Glomerular visceral epithelial cell (primary cell): ENCODE results near the gene OR5AS1.
"Not testable (repeated sequence)": the region's sequence is repeated elsewhere in the genome, so short reads cannot be mapped to it uniquely, and the experiment has no call there.

Experiments used
- DNase-seq: peaks from one replicate; pipeline ENCODE4 v3.0.0-alpha.2; 2016; ENCODE audit errors: extremely low spot score

Gene OR5AS1

DNA sequence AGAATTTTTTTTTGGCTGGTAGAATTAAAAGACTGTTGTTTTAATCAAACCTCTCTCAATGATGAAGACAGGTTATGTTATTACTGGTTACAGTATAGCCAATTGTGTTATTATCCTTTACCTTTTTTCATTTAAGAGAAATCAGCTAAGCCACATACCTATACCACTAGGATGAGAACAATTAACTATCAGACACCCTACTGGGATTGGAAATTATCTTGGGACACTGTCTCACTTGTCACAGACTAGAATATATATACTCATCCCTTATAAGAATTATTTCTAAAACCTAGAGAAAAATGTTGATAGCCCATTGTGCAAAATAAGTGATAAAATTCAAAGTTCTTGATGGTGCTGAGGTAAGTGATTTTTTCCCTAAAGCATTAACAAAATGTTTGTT lies at the start of gene OR5AS1:
TSS of gene OR5AS1 (plus strand) at position 301 of the 400 bp plus-strand sequence. CDS start 2,765 bp downstream, outside the sequence.
- DNase-seq: no peak

DNA sequence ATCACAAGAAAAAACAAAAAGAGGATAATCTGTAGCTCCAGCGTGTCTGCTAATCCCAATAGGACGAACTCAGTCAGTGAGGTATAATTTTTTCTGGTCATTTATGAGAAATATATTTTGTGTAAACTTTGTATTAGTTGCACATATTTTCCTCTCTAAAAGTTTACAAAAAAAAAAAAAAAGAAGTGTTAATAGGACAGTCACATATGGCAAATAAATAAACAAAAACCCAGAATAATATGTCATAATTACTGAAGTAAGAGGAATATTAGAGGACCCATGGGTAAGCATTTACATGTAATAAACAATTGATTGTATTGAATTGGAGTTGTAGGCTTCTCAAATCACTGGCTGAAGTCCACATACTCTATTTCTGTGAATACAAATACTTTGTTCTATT lies 32.9 kb upstream of the OR5AS1 start, which contains the start of gene OR5F1:
TSS of gene OR5F1 (minus strand) at position 101 of the 400 bp plus-strand sequence. CDS start at position 101, 0 bp downstream.
- no peak for DNase-seq

DNA sequence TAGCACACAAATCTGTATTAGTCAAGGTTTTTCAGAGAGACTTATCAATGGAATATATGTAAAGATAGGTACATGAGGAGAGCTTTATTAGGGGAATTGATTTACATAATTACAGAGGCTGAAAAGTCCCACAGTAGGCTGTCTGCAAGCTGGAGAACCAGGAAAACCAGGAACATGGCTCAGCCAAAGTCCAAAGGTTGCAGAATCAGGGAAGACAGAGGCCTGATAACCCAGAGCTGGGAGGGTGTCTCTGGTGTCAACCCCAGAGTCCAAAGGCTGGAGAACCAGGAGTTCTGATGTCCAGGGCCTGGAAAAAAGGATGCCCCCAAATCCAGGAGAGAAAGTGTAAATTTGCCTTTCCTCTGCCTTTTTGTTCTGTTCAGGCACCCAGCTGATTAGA lies 16.7 kb upstream of the OR5AS1 start:
- DNase-seq: no peak

DNA sequence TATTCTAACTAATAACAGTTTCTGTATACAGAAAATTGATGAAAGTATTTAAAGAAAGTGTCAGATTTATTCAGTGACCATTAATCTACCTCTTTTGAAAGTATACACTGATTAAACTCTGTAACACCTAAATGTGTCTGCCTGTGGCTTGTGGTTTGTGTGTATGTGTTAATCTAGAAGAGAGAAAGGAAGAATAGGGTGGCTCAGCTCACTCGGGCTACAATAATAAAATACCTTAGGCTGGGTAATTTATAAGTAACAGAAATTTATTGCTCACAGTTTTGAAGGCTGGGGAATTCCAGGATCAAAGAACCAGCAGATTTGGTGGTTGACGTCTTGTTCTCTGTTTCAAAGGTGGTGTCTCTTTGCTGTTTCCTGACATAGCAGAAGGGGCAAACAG lies 13.6 kb upstream of the OR5AS1 start:
- DNase-seq: no peak

DNA sequence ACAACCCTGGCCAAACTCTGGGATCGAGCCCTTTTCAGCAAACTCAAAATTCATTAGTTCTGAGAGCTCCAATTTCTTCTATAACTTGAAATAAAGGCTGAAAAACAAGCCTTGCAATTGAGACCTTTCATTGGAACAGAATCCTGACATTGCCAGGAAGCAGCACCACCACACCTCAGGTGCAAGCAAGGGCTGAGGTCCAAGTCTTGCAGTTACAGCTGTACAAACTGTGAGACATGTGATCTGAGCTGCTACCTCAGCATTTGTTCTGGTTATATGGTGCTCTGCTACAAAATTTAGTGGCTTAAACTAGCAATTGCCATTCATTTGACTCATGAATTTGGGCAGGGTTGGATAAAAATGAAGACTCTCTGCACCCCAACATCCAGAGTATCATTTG lies 18.1 kb downstream of the OR5AS1 start:
- no peak for DNase-seq

DNA sequence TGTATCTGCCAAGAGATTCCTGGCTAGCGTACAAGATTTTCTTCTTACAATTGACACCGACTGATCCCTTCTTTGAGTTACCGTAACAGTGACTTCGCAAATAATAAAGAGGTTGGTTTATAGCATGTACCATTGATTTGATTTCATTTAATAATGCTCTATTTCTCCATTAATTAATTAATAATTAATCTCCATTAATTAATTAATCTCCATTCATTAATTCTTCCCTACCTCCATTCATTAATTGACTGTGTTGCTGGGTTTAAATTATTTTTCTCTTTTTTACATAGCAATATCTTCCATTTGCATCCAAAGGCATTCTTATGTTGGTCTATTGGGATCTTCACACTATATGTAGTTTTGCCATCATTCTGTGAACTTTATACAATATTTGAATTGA lies 21.0 kb downstream of the OR5AS1 start:
- DNase-seq: no peak

DNA sequence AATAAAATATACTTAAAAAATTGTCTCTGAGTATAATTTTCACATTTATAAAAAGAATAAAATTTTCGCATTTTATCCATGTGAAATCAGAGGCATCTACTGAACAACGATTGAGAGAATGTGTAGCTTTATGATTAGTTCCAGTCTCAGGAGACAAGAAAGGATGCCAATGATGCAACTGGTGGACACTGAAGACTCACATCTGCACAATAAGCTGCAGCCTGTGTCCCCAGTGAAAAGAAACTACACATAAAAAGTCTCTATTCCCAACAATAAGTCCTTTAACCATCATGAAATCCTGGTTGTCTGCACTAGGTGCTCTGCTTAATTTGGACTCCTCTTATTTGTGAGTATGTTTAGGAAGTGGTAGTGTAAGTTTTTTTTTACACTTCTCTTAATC lies 22.0 kb downstream of the OR5AS1 start:
- DNase-seq: no peak

DNA sequence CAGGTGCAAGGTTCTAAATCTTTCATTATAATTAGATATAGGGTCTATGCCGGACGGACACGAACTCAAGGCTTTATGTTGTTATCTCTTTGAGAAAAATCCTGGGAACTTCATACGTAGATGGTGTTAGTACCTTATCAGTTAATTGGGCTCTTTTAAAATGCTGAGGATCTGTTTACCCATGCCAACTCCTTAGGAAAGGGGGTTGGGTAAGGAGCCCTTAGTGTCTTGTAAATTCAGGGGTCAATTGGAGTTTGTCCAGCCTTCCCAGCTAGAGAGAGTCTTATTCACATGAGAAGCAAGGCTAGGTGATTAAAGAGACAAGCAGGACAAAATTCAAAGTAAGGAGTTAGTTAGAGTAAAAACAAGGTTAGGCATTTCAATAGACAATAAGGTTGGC lies 28.9 kb downstream of the OR5AS1 start:
- not testable (repeated sequence) for DNase-seq

DNA sequence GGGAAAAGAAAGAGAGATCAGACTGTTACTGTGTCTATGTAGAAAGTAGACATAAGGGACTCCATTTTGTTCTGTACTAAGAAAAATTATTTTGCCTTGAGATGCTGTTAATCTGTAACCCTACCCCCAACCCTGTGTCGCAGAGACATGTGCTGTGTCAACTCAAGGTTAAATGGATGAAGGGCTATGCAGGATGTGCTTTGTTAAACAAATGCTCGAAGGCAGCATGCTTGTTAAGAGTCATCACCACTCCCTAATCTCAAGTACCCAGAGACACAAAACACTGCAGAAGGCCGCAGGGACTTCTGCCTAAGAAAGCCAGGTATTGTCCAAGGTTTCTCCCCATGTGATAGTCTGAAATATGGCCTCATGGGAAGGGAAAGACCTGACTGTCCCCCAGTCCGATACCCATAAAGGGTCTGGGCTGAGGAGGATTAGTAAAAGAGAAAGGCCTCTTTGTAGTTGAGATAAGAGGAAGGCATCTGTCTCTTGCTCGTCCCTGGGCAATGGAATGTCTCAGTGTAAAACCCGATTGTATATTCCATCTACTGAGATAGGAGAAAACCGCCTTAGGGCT lies 30.3 kb downstream of the OR5AS1 start:
- DNase-seq: not testable (repeated sequence)

DNA sequence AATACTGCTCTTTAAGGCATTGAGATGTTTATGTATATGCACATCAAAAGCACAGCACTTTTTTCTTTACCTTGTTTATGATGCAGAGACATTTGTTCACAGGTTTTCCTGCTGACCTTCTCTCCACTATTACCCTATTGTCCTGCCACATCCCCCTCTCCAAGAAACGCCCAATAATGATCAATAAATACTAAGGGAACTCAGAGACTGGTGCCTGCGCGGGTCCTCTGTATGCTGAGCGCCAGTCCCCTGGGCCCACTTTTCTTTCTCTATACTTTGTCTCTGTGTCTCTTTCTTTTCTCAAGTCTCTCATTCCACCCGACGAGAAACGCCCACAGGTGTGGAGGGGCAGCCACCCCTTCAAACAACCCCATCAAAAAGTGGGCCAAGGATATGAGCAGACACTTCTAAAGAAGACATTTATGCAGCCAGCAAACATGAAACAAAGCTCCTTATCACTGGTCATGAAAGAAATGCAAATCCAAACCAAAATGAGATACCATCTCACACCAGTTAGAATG lies 30.9 kb downstream of the OR5AS1 start:
- not testable (repeated sequence) for DNase-seq

DNA sequence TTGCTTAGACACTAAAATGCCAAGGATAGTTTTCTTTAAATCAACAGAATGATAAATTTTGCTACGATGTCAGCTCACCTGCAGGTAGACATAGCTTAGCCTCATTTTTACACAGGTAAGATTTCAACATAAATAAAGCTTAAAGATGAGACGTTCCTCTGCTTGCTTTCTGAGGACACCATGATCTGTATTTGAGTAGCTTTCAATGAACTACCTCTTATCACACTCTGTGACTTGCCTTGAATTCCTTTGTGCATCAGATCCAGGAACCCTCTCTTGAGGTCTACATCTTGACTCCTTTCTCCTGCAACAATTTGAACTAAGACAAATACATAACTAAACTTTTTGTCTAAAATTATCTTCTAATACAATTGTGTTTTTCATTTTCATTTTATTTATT lies 39.5 kb downstream of the OR5AS1 start:
- no peak for DNase-seq
